Measurements from ENCODE around the gene GNLY.
A peak's percentile ranks its signal among the peaks of the same experiment; 100 is the strongest.
"Not testable (repeated sequence)": the region's sequence is repeated elsewhere in the genome, so short reads cannot be mapped to it uniquely, and the experiment has no call there.

Gene GNLY

GRCh38 chr2:85655961-85656417 lies 38.2 kb upstream of the GNLY start:
- peaks cover 31% of the 10 kb centered on the region for H3K4me1 ChIP-seq (ENCODE audit: control insufficient read depth, insufficient read depth, low read length)
- peaks cover 28% of the 10 kb centered on the region for H3K36me3 ChIP-seq (ENCODE audit: control insufficient read depth, insufficient read depth, low read length, severe bottlenecking)
- DNase-seq (ENCODE audit: low read depth) = peak; percentile 58
- H3K4me3 ChIP-seq (ENCODE audit: low read length) = no peak overlapping the region
- no peaks in the 10 kb centered on the region for H3K27me3 ChIP-seq (replicated peaks; ENCODE audit: control insufficient read depth, insufficient read depth, low read length)
- peak overlapping the region; percentile 3 for H3K9ac ChIP-seq (ENCODE audit: low read length)
- no peaks in the 10 kb centered on the region for H3K9me3 ChIP-seq (ENCODE audit: control insufficient read depth, low read length)

- H3K36me3 ChIP-seq (ENCODE audit: control insufficient read depth, insufficient read depth, low read length, severe bottlenecking) = peaks cover 23% of the 10 kb centered on the region
- peak overlapping the region; percentile 3 for H3K9ac ChIP-seq (ENCODE audit: low read length)
- DNase-seq (ENCODE audit: low read depth) = peak; percentile 14
- no peak overlapping the region for H3K4me3 ChIP-seq (ENCODE audit: low read length)
- H3K4me1 ChIP-seq (ENCODE audit: control insufficient read depth, insufficient read depth, low read length) = peaks cover 31% of the 10 kb centered on the region
- no peaks in the 10 kb centered on the region for H3K27me3 ChIP-seq (replicated peaks; ENCODE audit: control insufficient read depth, insufficient read depth, low read length)
- no peaks in the 10 kb centered on the region for H3K9me3 ChIP-seq (ENCODE audit: control insufficient read depth, low read length)
Observed at GRCh38 chr2:85656468-85656867, 37.7 kb upstream of the GNLY start.

- Histone ChIP-seq H3K4me1 (ENCODE audit: control insufficient read depth, insufficient read depth, low read length) (peaks cover 27% of the 10 kb centered on the region), H3K36me3 (ENCODE audit: control insufficient read depth, insufficient read depth, low read length, severe bottlenecking) (peaks cover 17% of the 10 kb centered on the region)
- H3K27me3 ChIP-seq (replicated peaks; ENCODE audit: control insufficient read depth, insufficient read depth, low read length); H3K9me3 ChIP-seq (ENCODE audit: control insufficient read depth, low read length); H3K9ac ChIP-seq (ENCODE audit: low read length); H3K4me3 ChIP-seq (ENCODE audit: low read length); DNase-seq (ENCODE audit: low read depth): not testable (repeated sequence)
Observed at GRCh38 chr2:85657399-85657798, 36.8 kb upstream of the GNLY start.

GRCh38 chr2:85659324-85659981 lies 34.7 kb upstream of the GNLY start:
- H3K4me1 ChIP-seq (ENCODE audit: control insufficient read depth, insufficient read depth, low read length) = peaks cover 25% of the 10 kb centered on the region
- no peak overlapping the region for H3K4me3 ChIP-seq (ENCODE audit: low read length)
- no peaks in the 10 kb centered on the region for H3K9me3 ChIP-seq (ENCODE audit: control insufficient read depth, low read length)
- H3K9ac ChIP-seq (ENCODE audit: low read length) = no peak overlapping the region
- H3K36me3 ChIP-seq (ENCODE audit: control insufficient read depth, insufficient read depth, low read length, severe bottlenecking) = peaks cover 9% of the 10 kb centered on the region
- no peak for DNase-seq (ENCODE audit: low read depth)
- no peaks in the 10 kb centered on the region for H3K27me3 ChIP-seq (replicated peaks; ENCODE audit: control insufficient read depth, insufficient read depth, low read length)

GRCh38 chr2:85660301-85660700 lies 33.9 kb upstream of the GNLY start:
- H3K9me3 ChIP-seq (ENCODE audit: control insufficient read depth, low read length); H3K4me3 ChIP-seq (ENCODE audit: low read length); H3K36me3 ChIP-seq (ENCODE audit: control insufficient read depth, insufficient read depth, low read length, severe bottlenecking); H3K27me3 ChIP-seq (replicated peaks; ENCODE audit: control insufficient read depth, insufficient read depth, low read length); DNase-seq (ENCODE audit: low read depth); H3K9ac ChIP-seq (ENCODE audit: low read length): not testable (repeated sequence)
- H3K4me1 ChIP-seq (ENCODE audit: control insufficient read depth, insufficient read depth, low read length) = peaks cover 25% of the 10 kb centered on the region

GRCh38 chr2:85660725-85661124 lies 33.4 kb upstream of the GNLY start:
- peaks cover 21% of the 10 kb centered on the region for H3K4me1 ChIP-seq (ENCODE audit: control insufficient read depth, insufficient read depth, low read length)
- no peak for DNase-seq (ENCODE audit: low read depth)
- no peak overlapping the region for H3K9ac ChIP-seq (ENCODE audit: low read length)
- H3K36me3 ChIP-seq (ENCODE audit: control insufficient read depth, insufficient read depth, low read length, severe bottlenecking) = peaks cover 9% of the 10 kb centered on the region
- H3K27me3 ChIP-seq (replicated peaks; ENCODE audit: control insufficient read depth, insufficient read depth, low read length) = no peaks in the 10 kb centered on the region
- no peak overlapping the region for H3K4me3 ChIP-seq (ENCODE audit: low read length)
- H3K9me3 ChIP-seq (ENCODE audit: control insufficient read depth, low read length) = no peaks in the 10 kb centered on the region

GRCh38 chr2:85661139-85661858 lies 32.9 kb upstream of the GNLY start:
- H3K27me3 ChIP-seq (replicated peaks; ENCODE audit: control insufficient read depth, insufficient read depth, low read length) = no peaks in the 10 kb centered on the region
- no peak for DNase-seq (ENCODE audit: low read depth)
- H3K4me3 ChIP-seq (ENCODE audit: low read length) = no peak overlapping the region
- H3K4me1 ChIP-seq (ENCODE audit: control insufficient read depth, insufficient read depth, low read length) = peaks cover 15% of the 10 kb centered on the region
- H3K36me3 ChIP-seq (ENCODE audit: control insufficient read depth, insufficient read depth, low read length, severe bottlenecking) = peaks cover 9% of the 10 kb centered on the region
- no peaks in the 10 kb centered on the region for H3K9me3 ChIP-seq (ENCODE audit: control insufficient read depth, low read length)
- no peak overlapping the region for H3K9ac ChIP-seq (ENCODE audit: low read length)

- H3K4me3 ChIP-seq (ENCODE audit: low read length) = no peak overlapping the region
- peak; percentile 60 for DNase-seq (ENCODE audit: low read depth)
Observed at GRCh38 chr2:85662899-85663593, 31.1 kb upstream of the GNLY start.

GRCh38 chr2:85663594-85664565 lies 30.3 kb upstream of the GNLY start:
- peaks cover 19% of the 10 kb centered on the region for H3K4me1 ChIP-seq (ENCODE audit: control insufficient read depth, insufficient read depth, low read length)
- H3K27me3 ChIP-seq (replicated peaks; ENCODE audit: control insufficient read depth, insufficient read depth, low read length) = no peaks in the 10 kb centered on the region
- H3K9ac ChIP-seq (ENCODE audit: low read length) = no peak overlapping the region
- H3K9me3 ChIP-seq (ENCODE audit: control insufficient read depth, low read length) = no peaks in the 10 kb centered on the region
- H3K36me3 ChIP-seq (ENCODE audit: control insufficient read depth, insufficient read depth, low read length, severe bottlenecking) = peaks cover under 1% of the 10 kb centered on the region
- H3K4me3 ChIP-seq (ENCODE audit: low read length) = no peak overlapping the region
- DNase-seq (ENCODE audit: low read depth) = no peak

More at GRCh38 chr2:85662899-85663593, 31.1 kb upstream of the GNLY start:
- Histone ChIP-seq H3K9me3 (ENCODE audit: control insufficient read depth, low read length) (no peaks in the 10 kb centered on the region), H3K9ac (ENCODE audit: low read length) (peak overlapping the region; percentile 5), H3K27me3 (replicated peaks; ENCODE audit: control insufficient read depth, insufficient read depth, low read length) (no peaks in the 10 kb centered on the region), H3K4me1 (ENCODE audit: control insufficient read depth, insufficient read depth, low read length) (peaks cover 10% of the 10 kb centered on the region), H3K36me3 (ENCODE audit: control insufficient read depth, insufficient read depth, low read length, severe bottlenecking) (peaks cover 6% of the 10 kb centered on the region)

GRCh38 chr2:85665264-85665937 lies 28.8 kb upstream of the GNLY start:
- Histone ChIP-seq H3K36me3 (ENCODE audit: control insufficient read depth, insufficient read depth, low read length, severe bottlenecking) (no peaks in the 10 kb centered on the region), H3K9me3 (ENCODE audit: control insufficient read depth, low read length) (no peaks in the 10 kb centered on the region), H3K9ac (ENCODE audit: low read length) (no peak overlapping the region), H3K27me3 (replicated peaks; ENCODE audit: control insufficient read depth, insufficient read depth, low read length) (no peaks in the 10 kb centered on the region), H3K4me3 (ENCODE audit: low read length) (no peak overlapping the region), H3K4me1 (ENCODE audit: control insufficient read depth, insufficient read depth, low read length) (peaks cover 20% of the 10 kb centered on the region)
- no peak for DNase-seq (ENCODE audit: low read depth)
